Lung (tissue), 12 donors: ENCODE results near the gene ZGPAT. TPM values are rescaled to one million over a fixed set of nuclear protein-coding genes. Genes with fewer than 3 reads are reported as not detected.

Experiments
- ATAC-seq: fragments of 200-7000 bp; cut with Tn5 transposase; one replicate; pipeline ENCODE4 v1.9.1; 2020; ENCODE audit warnings: moderate number of reproducible peaks; ENCODE audit not compliant: insufficient read depth, low FRiP score
- DNase-seq, 3 donors: peaks; one replicate each; pipeline ENCODE4 v3.0.0-alpha.2; 2013 to 2017
- H3K27ac ChIP-seq, 2 donors: one replicate each; pipeline ENCODE4 v1.5.1; 2013; ENCODE audit warnings: mild to moderate bottlenecking in 2 of 2, moderate library complexity in 2 of 2, control low read depth in 1 of 2, inconsistent platforms in 1 of 2, low read depth in 1 of 2, low read length in 1 of 2
- H3K27me3 ChIP-seq, 3 donors: one replicate each; pipeline ENCODE4 v1.5.1; 2013; ENCODE audit warnings: low read length in 2 of 3; ENCODE audit not compliant: control insufficient read depth in 3 of 3, insufficient read depth in 3 of 3
- H3K36me3 ChIP-seq, 4 donors: one replicate each; pipeline ENCODE4 v1.5.1; 2013; ENCODE audit warnings: low read length in 4 of 4, mild to moderate bottlenecking in 1 of 4, moderate library complexity in 1 of 4; ENCODE audit not compliant: control insufficient read depth in 4 of 4, insufficient read depth in 4 of 4
- H3K4me1 ChIP-seq, 5 donors: one replicate each; pipeline ENCODE4 v1.5.1; 2013; ENCODE audit warnings: low read length in 5 of 5, mild to moderate bottlenecking in 2 of 5, moderate library complexity in 1 of 5; ENCODE audit not compliant: control insufficient read depth in 5 of 5, insufficient read depth in 5 of 5
- H3K4me3 ChIP-seq: one replicate; pipeline ENCODE4 v1.5.1; 2013; ENCODE audit warnings: mild to moderate bottlenecking, control low read depth, moderate library complexity
- H3K9ac ChIP-seq, 2 donors: one replicate each; pipeline ENCODE4 v1.5.1; 2013; ENCODE audit warnings: low read length in 2 of 2, control low read depth in 1 of 2; ENCODE audit not compliant: insufficient read depth in 1 of 2
- H3K9me3 ChIP-seq, 4 donors: one replicate each; pipeline ENCODE4 v1.5.1; 2013; ENCODE audit warnings: low read length in 3 of 4, mild to moderate bottlenecking in 1 of 4, moderate library complexity in 1 of 4; ENCODE audit not compliant: control insufficient read depth in 4 of 4, insufficient read depth in 3 of 4
- WGBS, 2 donors: extraction: QIAGEN DNeasy Blood & Tissue Kit; methylation state at CpG; one replicate each; pipeline ENCODE4 v1.1.7; 2013; 5-methylcytosine and 5-hydroxymethylcytosine counted together
- polyA plus RNA-seq, 2 donors: library from polyadenylated mRNA; stranded (reverse); fragments of 200-250 nt; gene quantifications; one replicate each; pipeline ENCODE4 v1.2.1, GENCODE V29; 2013
- total RNA-seq, 2 donors: library from RNA; depleted of rRNA in 1 of 2; stranded (reverse); fragments of >200 nt in 1 of 2; gene quantifications; one replicate each; pipeline ENCODE4 v1.2.1, GENCODE V29; 2014 to 2021
- TF ChIP-seq, protein P1 (sequence below): IDR thresholded peaks from 2 replicates; pipeline ENCODE4 v1.5.1; 2012; ENCODE audit warnings: mild to moderate bottlenecking; ENCODE audit errors: control extremely low read depth, extremely low read depth
- donor health status: control.
- donor health status: control.
- donor health status: Bipolar disorder and iron deficiency.
- donor health status: healthy.
- donor health status: DM: yes; HTN: yes; CAD: no.

ZGPAT gene
- total and polyA plus RNA-seq, 4 donors: 18.3 to 45.0 (median 33.7) TPM

DNA sequence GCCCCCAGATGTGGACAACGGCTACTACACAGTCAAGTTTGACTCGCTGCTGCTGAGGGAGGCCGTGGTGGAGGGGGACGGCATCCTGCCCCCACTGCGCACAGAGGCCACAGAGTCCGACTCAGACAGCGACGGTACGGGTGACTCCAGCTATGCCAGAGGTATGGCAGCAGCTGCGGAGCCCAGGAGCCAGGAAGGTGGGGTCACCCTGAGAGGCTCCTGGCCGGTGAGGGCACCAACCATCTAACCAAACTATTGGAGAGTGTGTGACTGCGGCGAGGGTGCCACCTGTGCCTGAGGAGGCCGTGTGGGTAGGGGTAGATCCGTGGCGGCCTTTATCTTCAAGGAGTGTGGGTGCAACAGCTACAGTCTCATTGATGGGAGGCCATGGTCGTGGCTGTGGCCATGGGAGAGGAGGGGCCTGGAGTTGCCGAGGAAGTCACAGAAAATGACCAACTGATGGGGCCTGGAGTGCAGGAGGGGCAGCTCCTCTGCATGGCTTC, 25.8 kb downstream of the ZGPAT start:
- H3K27me3 ChIP-seq: no peaks in the 10 kb centered on the region
- WGBS, 2 donors: 93 to 97% methylated on average over 18 of the region's 18 CpGs
- ATAC-seq: no peak
- H3K9ac ChIP-seq: no peak overlapping the region
- DNase-seq: no peak
- TF ChIP-seq, protein P1, sequence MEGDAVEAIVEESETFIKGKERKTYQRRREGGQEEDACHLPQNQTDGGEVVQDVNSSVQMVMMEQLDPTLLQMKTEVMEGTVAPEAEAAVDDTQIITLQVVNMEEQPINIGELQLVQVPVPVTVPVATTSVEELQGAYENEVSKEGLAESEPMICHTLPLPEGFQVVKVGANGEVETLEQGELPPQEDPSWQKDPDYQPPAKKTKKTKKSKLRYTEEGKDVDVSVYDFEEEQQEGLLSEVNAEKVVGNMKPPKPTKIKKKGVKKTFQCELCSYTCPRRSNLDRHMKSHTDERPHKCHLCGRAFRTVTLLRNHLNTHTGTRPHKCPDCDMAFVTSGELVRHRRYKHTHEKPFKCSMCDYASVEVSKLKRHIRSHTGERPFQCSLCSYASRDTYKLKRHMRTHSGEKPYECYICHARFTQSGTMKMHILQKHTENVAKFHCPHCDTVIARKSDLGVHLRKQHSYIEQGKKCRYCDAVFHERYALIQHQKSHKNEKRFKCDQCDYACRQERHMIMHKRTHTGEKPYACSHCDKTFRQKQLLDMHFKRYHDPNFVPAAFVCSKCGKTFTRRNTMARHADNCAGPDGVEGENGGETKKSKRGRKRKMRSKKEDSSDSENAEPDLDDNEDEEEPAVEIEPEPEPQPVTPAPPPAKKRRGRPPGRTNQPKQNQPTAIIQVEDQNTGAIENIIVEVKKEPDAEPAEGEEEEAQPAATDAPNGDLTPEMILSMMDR: no peak
- peaks cover 0 to 7% (median 2%) of the 10 kb centered on the region in 5 donors for H3K4me1 ChIP-seq
- no peaks in the 10 kb centered on the region for H3K9me3 ChIP-seq
- no peak overlapping the region for H3K4me3 ChIP-seq
- peaks cover 0 to 40% (median 7%) of the 10 kb centered on the region in 4 donors for H3K36me3 ChIP-seq
- H3K27ac ChIP-seq: no peak overlapping the region

DNA sequence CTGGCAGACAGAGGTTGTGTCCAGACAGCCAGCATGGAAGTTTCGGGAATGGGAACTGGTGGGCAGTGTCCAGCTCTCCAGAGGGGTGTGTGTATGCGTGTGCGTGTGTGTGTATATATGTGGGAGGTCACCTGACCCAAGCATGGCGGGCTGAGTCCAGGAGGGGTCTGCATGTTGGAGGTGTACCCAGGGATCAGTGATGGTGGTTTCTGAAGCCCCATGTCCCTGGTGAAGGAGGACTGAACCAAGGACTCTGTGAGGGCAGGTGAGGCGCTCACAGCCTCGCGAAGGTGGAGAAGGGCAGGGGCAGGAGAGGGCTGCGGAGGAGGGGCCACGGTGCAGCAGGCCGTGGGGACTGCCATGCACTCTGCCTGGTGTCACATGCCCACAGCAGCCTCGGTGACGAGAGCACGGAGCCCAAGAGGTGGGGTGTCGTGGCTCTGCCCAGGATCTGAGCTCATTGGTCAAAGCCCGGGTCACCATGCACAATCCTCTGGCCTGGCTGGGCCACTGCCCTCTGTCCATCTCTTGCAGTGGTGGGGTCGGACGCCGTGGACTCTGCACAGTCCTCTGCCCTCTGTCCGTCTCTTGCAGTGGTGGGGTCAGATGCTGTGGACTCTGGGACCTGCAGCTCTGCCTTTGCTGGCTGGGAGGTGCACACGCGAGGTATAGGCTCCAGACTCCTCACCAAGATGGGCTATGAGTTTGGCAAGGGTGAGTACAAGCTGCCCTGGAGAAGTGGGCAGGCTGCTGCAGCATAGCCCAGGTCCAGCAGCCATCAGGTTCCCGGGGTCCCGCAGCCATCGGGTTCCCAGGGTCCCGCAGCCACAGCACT, 26.5 kb downstream of the ZGPAT start:
- no peak for ATAC-seq
- no peak for DNase-seq
- H3K4me3 ChIP-seq: no peak overlapping the region
- H3K27me3 ChIP-seq: no peaks in the 10 kb centered on the region
- H3K9ac ChIP-seq: no peak overlapping the region
- H3K9me3 ChIP-seq: no peaks in the 10 kb centered on the region
- TF ChIP-seq, protein P1: no peak
- H3K36me3 ChIP-seq: peaks cover 0 to 40% (median 7%) of the 10 kb centered on the region in 4 donors
- H3K4me1 ChIP-seq: peaks cover 0 to 13% (median 2%) of the 10 kb centered on the region in 5 donors
- H3K27ac ChIP-seq: no peak overlapping the region
- WGBS, 2 donors: 91 to 92% methylated on average over 25 of the region's 25 CpGs

DNA sequence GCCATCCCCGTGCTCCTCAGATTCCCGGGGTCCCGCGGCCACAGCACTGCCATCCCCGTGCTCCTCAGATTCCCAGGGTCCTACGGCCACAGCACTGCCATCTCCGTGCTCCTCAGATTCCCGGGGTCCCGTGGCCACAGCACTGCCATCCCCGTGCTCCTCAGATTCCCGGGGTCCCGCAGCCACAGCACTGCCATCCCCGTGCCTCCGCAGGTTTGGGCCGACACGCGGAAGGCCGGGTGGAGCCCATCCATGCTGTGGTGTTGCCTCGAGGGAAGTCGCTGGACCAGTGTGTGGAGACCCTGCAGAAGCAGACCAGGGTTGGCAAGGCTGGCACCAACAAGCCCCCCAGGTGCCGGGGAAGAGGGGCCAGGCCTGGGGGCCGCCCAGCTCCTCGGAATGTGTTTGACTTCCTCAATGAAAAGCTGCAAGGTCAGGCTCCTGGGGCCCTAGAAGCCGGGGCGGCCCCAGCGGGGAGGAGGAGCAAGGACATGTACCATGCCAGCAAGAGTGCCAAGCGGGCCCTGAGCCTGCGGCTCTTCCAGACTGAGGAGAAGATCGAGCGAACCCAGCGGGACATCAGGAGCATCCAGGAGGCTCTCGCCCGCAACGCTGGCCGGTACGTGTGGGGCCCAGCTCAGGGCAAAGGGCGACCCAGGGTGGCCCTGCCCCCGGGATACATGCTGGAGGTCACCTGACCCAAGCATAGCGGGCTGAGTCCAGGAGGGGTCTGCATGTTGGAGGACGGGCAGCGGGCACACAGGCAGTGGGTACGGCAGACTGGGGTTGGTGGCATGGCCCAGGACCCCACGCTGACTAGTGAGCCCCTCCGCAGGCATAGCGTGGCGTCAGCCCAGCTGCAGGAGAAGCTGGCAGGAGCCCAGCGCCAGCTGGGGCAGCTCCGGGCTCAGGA, 27.4 kb downstream of the ZGPAT start:
- Histone ChIP-seq H3K36me3 (peaks cover 0 to 37% (median 7%) of the 10 kb centered on the region in 4 donors), H3K4me3 (no peak overlapping the region)
- 88 to 93% methylated on average over 47 to 48 of the region's 48 CpGs for WGBS, 2 donors

More for the DNA sequence above, 27.4 kb downstream of the ZGPAT start:
- DNase-seq (no peak), ATAC-seq (no peak)
- H3K27me3 ChIP-seq: no peaks in the 10 kb centered on the region
- peaks cover 0 to 13% (median 2%) of the 10 kb centered on the region in 5 donors for H3K4me1 ChIP-seq
- no peak overlapping the region for H3K9ac ChIP-seq
- TF ChIP-seq, protein P1: no peak
- H3K27ac ChIP-seq: no peak overlapping the region
- no peaks in the 10 kb centered on the region for H3K9me3 ChIP-seq
